HL-60 (cell line): ENCODE results near the gene SRPRA.

Experiments used
- DNase-seq, 2 experiments: peaks; one replicate each; pipeline ENCODE4 v3.0.0-alpha.2; 2010 to 2020; ENCODE audit warnings: low read depth in 1 of 2, low spot score in 1 of 2
- H3K27ac ChIP-seq: fragments of 250-450 bp; sonication (Bioruptor Pico); replicated peaks from 2 replicates; pipeline ENCODE4 v1.5.1; 2020; ENCODE audit warnings: mild to moderate bottlenecking, moderate library complexity
- H3K27me3 ChIP-seq: fragments of 250-450 bp; sonication (Bioruptor Pico); 2 replicates; pipeline ENCODE4 v1.5.1; 2021; ENCODE audit warnings: mild to moderate bottlenecking, moderate library complexity; ENCODE audit not compliant: insufficient read depth, poor library complexity, severe bottlenecking
- H3K4me3 ChIP-seq: replicated peaks from 2 replicates; pipeline ENCODE4 v1.5.1; 2011; ENCODE audit warnings: mild to moderate bottlenecking, control low read depth, low read length; ENCODE audit not compliant: insufficient read depth
- CTCF ChIP-seq: IDR thresholded peaks from one replicate; pipeline ENCODE4 v1.5.1; 2011; ENCODE audit warnings: low read length, control low read depth, inconsistent platforms; ENCODE audit not compliant: insufficient read depth
- GABPA ChIP-seq: IDR thresholded peaks from 2 replicates; pipeline ENCODE4 v1.6.1; 2012; ENCODE audit warnings: low read depth
- POLR2AphosphoS5 ChIP-seq: IDR thresholded peaks from 2 replicates; pipeline ENCODE4 v1.6.1; 2012; ENCODE audit warnings: low read depth
- SPI1 ChIP-seq: IDR thresholded peaks from 2 replicates; pipeline ENCODE4 v1.6.1; 2012; ENCODE audit warnings: low read depth, mild to moderate bottlenecking, borderline replicate concordance
- TF ChIP-seq, protein P1 (sequence below): IDR thresholded peaks from 2 replicates; pipeline ENCODE4 v1.6.1; 2012; ENCODE audit warnings: low read depth; ENCODE audit not compliant: insufficient replicate concordance

Gene SRPRA

GRCh38 chr11:126279191-126279590 is 10.5 kb upstream of the SRPRA start:
- no peak overlapping the region for H3K4me3 ChIP-seq
- no peak overlapping the region for H3K27ac ChIP-seq
- TF ChIP-seq POLR2AphosphoS5 = no peak
- TF ChIP-seq CTCF = no peak
- no peak for TF ChIP-seq GABPA
- TF ChIP-seq SPI1 = no peak
- TF ChIP-seq, protein P1, sequence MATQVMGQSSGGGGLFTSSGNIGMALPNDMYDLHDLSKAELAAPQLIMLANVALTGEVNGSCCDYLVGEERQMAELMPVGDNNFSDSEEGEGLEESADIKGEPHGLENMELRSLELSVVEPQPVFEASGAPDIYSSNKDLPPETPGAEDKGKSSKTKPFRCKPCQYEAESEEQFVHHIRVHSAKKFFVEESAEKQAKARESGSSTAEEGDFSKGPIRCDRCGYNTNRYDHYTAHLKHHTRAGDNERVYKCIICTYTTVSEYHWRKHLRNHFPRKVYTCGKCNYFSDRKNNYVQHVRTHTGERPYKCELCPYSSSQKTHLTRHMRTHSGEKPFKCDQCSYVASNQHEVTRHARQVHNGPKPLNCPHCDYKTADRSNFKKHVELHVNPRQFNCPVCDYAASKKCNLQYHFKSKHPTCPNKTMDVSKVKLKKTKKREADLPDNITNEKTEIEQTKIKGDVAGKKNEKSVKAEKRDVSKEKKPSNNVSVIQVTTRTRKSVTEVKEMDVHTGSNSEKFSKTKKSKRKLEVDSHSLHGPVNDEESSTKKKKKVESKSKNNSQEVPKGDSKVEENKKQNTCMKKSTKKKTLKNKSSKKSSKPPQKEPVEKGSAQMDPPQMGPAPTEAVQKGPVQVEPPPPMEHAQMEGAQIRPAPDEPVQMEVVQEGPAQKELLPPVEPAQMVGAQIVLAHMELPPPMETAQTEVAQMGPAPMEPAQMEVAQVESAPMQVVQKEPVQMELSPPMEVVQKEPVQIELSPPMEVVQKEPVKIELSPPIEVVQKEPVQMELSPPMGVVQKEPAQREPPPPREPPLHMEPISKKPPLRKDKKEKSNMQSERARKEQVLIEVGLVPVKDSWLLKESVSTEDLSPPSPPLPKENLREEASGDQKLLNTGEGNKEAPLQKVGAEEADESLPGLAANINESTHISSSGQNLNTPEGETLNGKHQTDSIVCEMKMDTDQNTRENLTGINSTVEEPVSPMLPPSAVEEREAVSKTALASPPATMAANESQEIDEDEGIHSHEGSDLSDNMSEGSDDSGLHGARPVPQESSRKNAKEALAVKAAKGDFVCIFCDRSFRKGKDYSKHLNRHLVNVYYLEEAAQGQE = no peak
- DNase-seq = no peak
- no peaks in the 10 kb centered on the region for H3K27me3 ChIP-seq

- Histone ChIP-seq H3K4me3 (no peak overlapping the region), H3K27me3 (no peaks in the 10 kb centered on the region), H3K27ac (no peak overlapping the region)
- TF ChIP-seq CTCF = no peak
- no peak for TF ChIP-seq POLR2AphosphoS5
- TF ChIP-seq, protein P1 = no peak
- no peak for TF ChIP-seq SPI1
- no peak for TF ChIP-seq GABPA
- DNase-seq = no peak
Observed at GRCh38 chr11:126277780-126278179, 9.1 kb upstream of the SRPRA start.

- Histone ChIP-seq H3K27ac (no peak overlapping the region), H3K27me3 (no peaks in the 10 kb centered on the region), H3K4me3 (no peak overlapping the region)
- TF ChIP-seq, protein P1 = no peak
- DNase-seq = no peak
Observed at GRCh38 chr11:126277322-126277721, 8.6 kb upstream of the SRPRA start.

DNA sequence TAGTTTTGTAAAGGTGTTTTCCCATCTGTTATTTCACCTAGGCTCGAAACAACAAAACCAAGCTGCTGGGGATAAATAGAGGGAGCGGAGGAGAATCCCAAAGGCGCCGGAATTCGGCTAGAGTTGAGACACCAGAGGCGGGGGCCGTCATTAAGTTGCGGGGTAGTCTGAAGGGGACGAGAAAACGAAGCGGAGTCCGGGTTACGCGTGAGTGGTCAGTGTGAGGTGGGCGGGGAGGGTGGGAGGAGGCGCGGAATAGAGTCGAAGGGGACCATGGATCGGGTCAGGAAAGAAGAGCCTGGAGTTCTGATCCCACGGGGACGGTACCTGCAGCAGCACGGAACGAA is 361 bp downstream of the SRPRA start:
- Histone ChIP-seq H3K4me3 (peak overlapping the region; percentile 91), H3K27ac (peak overlapping the region; percentile 86), H3K27me3 (no peaks in the 10 kb centered on the region)
- DNase-seq = no peak
- TF ChIP-seq CTCF = no peak
- no peak for TF ChIP-seq GABPA
- TF ChIP-seq SPI1 = no peak
- TF ChIP-seq, protein P1 = no peak
- no peak for TF ChIP-seq POLR2AphosphoS5
